Kasumi-1 (cell line): ENCODE data around the gene LIX1L.

Experiments
- DNase-seq, 2 experiments: peaks; one replicate each; lab custom pipeline; 2025; lab: John Stamatoyannopoulos, UW

Gene LIX1L

GRCh38 chr1:145957443-145958319 is at the start of gene LIX1L:
Gene LIX1L, minus strand, starts transcription at chr1:145958017. Its CDS starts 90 bp downstream, at chr1:145957927.
- peak; percentile 97 to 98 for DNase-seq

GRCh38 chr1:146001709-146002108 is 43.9 kb upstream of the LIX1L start:
- no peak for DNase-seq

GRCh38 chr1:145999321-146000024 is 41.7 kb upstream of the LIX1L start:
- DNase-seq: no peak

- DNase-seq: peak in 1 of 2 experiments; percentile 18
These were observed 39.9 kb upstream of the LIX1L start for GRCh38 chr1:145997718-145998023.

GRCh38 chr1:145997016-145997717 is 39.4 kb upstream of the LIX1L start:
- peak; percentile 37 to 64 for DNase-seq

GRCh38 chr1:145996433-145997015 is 38.7 kb upstream of the LIX1L start, which contains the start of gene TXNIP:
Gene TXNIP, minus strand, starts transcription at chr1:145996579. Its CDS starts 313 bp downstream, at chr1:145996266.
- DNase-seq: peak; percentile 98 to 99

GRCh38 chr1:145995964-145996432 is 38.2 kb upstream of the LIX1L start:
- peak in 1 of 2 experiments; percentile 40 for DNase-seq

GRCh38 chr1:145995148-145995881 is 37.5 kb upstream of the LIX1L start:
- peak; percentile 11 to 28 for DNase-seq

GRCh38 chr1:145994391-145995120 is 36.7 kb upstream of the LIX1L start:
- DNase-seq: peak; percentile 29 to 32

GRCh38 chr1:145993618-145994390 is 36.0 kb upstream of the LIX1L start:
- peak in 1 of 2 experiments; percentile 13 for DNase-seq

- DNase-seq: no peak
These were observed 35.3 kb upstream of the LIX1L start for GRCh38 chr1:145992958-145993617.

- no peak for DNase-seq
These were observed 34.7 kb upstream of the LIX1L start for GRCh38 chr1:145992502-145992936.

- DNase-seq: peak; percentile 19 to 30
These were observed 34.1 kb upstream of the LIX1L start for GRCh38 chr1:145991735-145992412.

- peak; percentile 25 to 33 for DNase-seq
These were observed 32.5 kb upstream of the LIX1L start for GRCh38 chr1:145990249-145990855.

GRCh38 chr1:145988773-145989172 is 31.0 kb upstream of the LIX1L start:
- no peak for DNase-seq

- DNase-seq: no peak
These were observed 30.1 kb upstream of the LIX1L start for GRCh38 chr1:145987926-145988325.

- DNase-seq: no peak
These were observed 28.7 kb upstream of the LIX1L start for GRCh38 chr1:145986551-145986950.
